Measurements from ENCODE around the gene IDH2.
"Not testable (repeated sequence)": the region's sequence is repeated elsewhere in the genome, so short reads cannot be mapped to it uniquely, and the experiment has no call there.

The IDH2 gene

DNA sequence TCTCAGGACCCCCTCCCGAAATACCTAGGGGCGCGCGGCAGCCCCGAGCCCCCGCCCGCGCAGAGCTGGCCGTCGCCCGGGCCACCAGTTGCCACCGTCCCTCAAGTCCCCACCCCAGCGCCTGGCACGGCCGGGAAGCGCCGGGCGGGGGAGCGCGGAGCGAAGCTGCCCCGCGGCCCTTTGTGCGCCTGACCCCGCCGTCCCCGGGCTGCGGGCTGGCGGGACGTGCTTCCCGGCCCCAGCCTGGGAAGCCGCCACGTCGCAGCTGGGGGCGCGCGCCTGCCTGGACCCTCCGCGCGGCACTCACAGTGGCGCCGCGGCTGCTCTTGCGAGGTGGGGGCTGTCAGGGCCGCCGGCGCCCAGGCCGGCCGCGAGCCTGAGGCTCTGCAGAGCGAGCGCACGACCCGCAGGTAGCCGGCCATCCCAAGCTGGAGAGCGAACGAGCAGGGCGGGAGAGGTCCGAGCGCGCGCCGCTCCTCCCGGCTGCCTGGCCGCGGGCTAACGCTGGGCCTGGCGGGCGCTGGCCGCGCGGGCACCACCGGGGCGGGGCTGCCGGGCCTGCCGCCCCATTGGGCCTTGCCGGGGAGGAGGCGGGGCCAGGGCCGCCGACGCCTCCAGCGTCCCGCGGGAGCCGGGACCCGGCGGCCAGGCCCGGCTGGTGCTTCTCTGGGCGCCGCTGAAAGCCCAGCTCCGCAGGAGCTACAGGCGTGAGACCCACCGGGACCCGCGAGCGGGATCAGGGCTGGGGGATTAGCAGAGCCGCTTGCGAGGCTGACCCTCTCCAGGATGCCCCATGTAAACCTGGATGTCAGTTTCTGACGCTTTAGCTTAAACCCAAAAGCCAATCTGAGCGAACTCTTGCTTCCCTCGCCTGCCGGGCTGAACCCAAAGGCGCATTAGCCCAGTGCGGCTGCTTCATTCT, at the start of gene IDH2:
Gene IDH2 (minus strand): TSS at position 500 of the 922 bp plus-strand sequence. CDS start 78 bp downstream, at position 422.
- peak; percentile 87 for DNase-seq

DNA sequence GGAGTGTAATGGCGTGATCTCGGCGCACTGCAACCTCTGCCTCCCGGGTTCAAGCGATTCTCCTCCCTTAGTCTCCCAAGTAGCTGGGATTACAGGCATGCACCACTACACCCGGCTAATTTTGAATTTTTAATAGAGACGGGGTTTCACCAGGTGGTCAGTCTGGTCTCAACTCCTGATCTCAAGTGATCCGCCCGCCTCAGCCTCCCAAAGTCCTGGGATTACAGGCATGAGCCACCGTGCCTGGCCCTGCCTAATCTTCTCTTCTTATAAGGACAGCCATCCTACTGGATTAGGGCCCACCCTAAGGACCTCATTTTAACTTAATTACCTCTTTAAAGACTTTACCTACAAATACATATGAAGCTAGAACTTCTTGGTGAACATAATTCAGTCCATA, 48.3 kb upstream of the IDH2 start:
- DNase-seq = not testable (repeated sequence)

DNA sequence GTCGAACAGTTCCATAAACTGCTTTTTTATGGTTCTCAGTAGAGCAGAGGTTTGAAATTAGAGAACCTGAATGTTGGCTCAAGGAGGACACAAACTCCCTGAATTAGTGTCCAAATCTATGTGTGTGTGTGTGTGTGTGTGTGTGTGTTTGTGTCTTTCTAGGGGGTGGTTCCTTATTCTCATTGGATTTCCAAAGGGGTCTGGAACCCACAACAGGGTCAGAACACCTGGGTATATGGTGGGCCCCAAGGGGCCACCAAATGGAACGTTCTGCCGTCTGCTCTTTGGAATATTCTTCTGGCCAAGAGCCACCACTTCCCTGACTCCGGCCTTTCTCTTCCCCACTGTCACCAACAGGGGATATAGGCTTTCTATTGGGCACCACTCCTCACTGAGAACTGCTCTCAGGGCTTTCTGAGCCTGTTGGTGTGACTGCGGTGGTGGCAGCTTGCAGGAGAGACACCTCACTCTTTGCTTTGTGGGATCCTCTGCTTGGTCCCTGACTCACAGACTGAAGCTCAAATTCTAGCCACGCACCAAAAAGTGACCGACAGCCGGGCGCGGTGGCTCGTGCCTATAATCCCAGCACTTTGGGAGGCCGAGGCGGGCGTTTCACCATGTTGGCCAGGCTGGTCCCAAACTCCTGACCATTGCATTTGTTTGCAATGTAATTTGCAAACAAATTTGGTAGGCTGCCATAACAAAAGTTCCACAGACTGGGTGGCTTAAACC, 47.5 kb upstream of the IDH2 start:
- DNase-seq = no peak

DNA sequence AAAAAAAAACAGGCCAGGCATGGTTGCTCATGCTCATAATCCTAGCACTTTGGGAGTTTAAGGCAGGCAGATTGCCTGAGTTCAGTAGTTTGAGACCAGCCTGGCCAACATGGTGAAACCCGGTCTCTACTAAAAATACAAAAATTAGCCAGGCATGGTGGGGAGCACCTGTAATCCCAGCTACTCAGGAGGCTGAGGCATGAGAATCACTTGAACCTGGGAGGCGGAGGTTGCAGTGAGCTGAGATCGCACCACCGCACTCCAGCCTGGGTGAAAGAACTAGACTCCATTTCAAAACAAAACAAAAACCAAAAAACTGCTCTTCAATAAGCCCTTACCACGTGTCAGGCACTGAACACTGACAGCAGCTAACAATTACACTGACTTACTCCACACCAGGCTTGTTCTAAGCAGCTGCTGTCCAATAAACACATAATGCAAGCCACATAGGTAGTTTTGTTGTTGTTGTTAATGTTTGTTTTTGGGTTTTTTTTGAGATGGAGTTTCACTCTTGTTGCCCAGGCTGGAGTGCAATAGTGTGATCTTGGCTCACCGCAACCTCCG, 44.0 kb upstream of the IDH2 start:
- DNase-seq = not testable (repeated sequence)

DNA sequence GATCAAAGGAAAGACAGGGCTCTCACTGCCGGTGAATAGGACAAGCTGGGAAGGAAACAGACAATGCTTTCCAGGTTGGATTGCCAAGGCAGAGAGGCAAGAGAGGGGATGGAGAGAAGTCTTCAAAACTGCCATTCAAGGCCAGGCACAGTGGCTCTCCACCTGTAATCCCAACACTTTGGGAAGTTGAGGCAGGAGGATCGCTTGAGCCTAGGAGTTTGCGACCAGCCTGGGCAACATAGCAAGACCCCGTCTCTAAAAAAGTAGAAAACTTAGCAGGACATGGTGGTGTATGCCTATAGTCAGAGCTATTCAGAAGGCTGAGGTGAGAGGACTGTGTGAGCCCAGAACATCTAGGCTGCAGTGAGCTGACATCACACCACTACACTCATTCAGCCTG, 43.5 kb upstream of the IDH2 start:
- no peak for DNase-seq

DNA sequence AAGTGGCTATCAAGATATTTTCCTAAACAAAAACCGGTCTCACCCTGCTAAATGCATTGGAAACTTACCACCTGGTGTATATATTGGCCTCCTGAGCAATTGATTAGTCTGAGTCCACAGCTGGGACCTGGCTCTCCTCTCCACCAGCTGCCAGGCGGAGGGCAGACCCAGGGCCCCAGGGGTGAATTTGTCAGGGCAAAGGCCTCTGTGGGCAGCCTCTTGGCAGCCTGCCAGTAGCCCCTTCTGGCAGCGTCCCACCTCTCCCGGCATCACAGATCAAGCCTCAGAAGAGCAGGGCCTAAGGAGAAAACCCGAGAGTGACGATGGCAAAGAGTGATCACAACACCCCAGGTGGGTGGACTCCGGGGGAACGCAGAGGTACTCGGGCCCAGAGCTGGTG, 43.0 kb upstream of the IDH2 start:
- no peak for DNase-seq

DNA sequence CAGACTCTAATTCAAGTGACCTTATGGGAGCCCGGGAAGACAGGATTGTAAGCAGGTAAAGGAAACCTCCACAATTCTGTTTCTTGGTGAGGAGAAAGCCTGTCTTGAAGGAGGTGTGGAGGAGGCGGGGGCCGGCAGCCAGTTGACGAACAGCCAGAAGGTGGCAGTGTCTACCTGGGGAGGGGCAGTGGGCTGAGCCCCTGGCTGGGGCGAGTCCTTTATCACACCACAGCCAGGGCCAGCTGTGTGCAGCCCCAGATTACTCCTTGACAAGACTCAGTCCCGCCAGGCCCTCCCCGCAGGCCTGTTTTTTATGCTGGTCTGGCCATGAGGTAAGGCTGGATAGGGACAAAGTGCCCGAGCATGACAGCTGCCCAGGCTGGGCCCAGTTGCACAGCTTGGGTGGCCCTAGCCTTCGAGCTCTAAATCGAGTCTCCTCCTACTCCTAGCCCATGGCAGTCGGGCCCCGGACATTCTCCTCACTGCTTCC, 40.9 kb upstream of the IDH2 start:
- peak; percentile 39 for DNase-seq

DNA sequence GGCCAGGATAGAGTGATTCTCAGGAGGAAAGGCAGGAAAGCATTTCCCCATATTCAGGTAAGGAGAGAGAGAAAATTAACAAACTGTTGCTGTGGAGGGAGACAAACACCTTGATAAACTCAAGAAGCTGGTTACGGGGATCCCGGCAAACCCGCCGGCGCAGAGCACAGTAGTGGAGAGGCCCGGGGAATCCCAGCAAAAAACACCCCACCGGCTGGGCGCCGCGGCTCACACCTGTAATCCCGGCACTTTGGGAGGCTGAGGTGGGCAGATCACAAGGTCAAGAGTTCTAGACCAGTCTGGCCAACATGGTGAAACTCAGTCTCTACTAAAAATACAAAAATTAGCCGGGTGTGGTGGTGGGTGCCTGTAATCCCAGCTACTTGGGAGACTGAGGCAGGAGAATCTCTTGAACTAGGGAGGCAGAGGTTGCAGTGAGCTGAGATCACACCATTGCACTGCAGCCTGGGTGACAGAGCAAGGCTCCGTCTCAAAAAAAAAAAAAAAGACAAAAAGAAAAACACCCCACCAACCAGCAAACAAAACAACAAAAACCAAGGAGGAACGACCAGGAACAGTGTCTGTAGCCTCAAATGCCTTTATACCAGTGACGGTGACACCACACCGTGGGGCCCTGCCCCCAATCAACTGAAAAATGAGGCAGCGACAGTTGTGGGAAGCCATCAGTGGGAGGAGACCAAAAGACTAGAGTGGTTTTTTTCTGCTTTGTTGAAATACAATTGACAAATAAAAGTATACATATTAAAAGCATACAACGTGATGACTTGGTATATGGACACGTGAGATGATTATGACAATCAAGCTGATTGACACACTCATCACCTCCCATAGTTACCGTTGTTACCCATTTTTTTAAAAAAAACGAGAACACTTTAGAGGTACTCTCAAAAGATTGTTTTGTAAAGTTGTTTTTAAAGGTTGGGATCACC, 40.2 kb upstream of the IDH2 start:
- no peak for DNase-seq

DNA sequence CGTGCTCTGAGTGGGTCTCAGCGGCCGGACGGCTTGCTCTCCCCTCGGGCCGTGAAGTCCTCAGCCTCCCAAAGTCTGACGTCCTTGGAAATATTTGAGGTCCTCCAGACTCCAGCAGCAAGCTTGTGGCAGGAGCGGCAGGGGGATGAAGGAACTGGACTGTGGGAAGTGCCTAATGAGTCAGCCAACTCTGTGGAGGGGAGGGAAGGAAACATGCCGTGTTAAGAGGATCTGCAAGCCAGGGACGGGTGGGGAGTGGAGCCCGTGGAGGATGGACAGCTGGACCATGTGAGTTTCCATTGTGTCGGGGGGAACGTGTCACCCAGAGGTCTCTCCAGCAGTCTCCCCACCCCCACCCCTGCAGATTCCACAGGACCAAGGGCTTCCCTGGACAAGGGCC, 39.4 kb upstream of the IDH2 start:
- DNase-seq = no peak

DNA sequence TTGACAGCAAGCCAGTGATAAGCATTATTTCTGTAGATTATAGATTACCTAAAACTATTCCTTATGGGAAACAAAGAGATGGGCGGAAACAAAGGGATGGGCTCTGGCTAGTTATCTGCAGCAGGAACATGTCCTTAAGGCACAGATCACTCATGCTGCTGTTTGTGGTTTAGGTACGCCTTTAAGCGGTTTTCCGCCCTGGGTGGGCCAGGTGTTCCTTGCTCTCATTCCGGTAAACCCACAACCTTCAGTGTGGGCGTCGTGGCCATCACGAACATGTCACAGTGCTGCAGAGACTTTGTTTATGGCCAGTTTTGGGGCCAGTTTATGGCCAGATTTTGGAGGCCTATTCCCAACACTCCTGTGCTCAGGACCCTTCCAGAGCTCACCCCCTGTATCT, 37.3 kb upstream of the IDH2 start:
- not testable (repeated sequence) for DNase-seq

DNA sequence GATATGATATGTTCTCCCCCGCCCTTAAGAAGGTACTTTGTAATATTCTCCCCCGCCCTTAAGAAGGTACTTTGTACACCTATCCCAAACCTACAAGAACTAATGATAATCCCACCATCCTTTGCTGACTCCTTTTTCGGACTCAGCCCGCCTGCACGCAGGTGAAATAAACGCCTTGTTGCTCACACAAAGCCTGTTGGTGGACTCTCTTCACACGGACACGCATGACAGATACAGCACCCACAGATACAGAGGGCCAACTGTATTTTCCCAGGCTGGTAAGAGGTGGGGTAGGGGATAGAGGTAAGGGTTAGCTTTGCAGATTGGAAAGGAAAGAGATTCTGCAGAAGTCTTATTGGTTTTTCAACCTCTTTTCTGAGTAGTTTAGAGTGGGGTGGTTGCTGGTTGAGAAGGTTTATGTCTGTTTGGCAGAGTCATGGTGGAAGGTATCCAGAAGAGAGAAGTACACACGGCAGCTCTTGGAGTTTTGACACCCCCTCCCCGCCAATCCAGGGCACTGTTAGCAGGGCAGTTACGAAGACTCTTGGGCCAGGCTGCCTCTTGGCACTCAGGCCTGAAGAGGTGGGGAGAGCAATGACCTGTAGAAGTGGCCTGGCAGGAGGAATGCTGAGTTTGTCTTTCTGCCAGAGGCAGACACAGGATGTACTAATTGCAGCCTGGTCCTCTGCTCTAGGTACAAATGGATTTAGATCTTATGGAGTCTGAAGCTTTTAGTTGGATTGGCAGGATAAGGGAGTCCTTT, 36.0 kb upstream of the IDH2 start:
- DNase-seq = no peak

DNA sequence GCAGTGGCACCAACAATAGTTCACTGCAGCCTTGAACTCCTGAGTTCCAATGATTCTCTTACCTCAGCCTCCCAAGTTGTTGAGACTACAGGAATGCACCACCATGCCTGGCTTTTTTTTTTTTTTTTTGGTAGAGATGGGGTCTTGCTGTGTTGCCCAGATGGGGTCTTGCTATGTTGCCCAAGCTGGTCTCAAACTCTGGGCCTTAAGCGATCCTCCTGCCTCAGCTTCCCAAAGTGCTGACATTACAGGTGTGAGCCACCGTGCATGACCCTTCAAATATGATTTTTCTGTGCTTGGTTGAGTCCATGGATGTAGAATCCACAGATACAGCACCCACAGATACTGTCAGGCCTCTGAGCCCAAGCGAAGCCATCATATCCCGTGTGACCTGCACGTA, 30.2 kb upstream of the IDH2 start:
- no peak for DNase-seq

DNA sequence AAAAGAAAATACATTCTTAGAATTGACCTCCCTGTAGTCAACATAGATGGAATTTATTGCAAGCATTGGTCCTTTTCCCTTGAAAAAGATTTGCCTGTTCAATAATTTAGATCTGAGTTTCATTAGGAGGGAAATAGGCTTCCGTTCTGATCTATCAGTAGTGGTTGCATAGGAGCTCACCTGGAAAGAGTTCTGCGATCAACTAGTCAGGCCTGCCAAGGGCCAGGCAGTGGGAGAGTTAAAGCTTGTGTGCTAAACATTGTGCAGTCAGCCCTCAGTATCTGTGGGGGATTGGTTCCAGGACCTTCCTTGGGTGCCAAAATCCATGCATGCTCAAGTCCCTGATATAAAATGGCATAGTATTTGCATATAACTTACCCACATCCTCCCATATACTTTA, 29.6 kb upstream of the IDH2 start:
- DNase-seq = no peak

DNA sequence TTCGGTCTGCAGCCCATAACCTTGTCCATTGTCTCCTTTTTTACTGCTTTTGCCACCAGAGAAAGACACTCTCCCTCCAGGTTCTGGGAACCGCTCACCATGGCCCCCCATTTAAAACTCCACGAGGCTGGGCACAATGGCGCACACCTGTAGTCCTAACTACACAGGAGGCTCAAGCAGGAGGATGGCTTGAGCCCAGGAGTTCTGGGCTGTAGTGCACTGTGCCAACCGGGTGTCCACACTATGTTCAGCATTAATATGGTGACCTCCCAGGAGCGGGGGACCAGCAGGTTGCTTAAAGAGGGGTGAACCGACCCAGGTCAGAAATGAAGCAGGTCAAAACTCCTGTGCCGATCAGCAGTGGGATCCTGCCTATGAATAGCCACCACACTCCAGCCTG, 28.0 kb upstream of the IDH2 start:
- no peak for DNase-seq

DNA sequence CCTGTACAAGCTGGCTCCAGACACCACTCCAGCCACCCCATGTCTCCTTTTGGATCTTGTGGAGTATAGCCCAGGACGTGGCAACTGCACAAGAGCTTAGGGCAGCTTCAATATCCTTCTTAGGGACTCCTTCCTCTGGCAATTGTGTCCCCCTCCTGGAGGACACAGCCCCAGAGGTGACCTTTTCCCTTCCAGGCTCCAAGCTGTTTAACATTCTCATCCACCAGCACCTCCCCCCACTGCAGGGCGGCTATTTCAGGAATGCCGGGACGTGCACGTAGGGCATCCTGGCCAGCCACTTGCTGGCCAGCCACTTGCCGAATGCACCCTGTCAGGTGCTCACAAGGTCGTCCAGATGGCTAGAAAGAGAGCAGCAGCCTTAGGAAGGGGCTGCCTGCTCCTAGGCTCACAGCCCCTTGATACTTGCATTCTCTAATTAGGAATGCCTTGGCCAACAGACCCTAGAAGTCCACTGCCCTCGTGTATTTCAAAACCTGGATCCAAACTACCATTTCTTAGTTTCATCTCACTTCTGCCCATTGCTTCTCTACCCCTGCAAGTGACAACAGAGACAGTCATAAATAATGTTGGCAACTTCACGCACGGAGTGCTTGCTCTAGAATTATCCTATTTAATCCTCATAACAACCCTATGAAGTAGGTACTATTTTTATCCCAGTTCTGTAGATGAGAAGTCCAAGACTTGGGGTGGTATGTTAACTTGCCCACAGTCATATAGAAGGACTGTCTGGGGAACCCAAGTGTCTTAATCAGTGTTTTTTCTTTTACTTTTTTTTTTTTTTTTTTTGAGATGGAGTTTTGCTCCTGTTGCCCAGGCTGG, 24.5 kb upstream of the IDH2 start:
- DNase-seq = no peak

DNA sequence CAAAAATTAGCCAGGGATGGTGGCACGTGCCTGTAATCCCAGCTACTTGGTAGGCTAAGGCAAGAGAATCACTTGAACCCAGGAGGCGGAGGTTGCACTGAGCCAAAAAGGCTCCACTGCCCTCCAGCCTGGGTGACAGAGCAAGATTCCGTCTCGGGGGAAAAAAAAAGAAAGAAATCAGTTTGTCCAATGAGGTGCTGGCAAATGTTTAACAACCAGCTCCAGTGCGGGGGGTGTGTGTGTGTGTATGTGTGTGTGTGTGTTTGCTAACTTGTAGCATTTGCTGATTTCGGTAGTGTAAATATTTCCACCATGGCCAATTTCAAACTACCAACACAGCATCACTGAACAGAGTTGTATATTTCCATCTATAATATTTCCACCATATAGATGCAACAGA, 23.8 kb upstream of the IDH2 start:
- DNase-seq = no peak

DNA sequence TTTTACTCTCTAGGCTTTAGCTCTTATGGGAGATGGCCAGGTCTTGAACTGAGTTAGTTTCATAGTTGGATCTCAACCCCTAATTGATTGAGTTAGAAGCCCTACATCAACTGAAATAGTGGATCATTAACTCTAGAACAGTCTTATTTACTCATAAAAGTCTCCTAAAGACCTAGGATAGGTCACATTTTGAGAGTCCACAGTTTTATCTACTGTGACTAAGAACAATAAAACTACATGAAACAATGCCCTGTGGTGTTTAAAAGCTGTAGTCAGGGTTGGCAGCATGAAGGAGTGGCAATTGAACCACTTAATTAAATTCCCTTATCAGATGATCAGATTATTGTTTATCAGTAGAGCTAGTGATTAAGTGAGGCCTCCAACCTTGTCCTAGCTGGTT, 22.2 kb upstream of the IDH2 start:
- DNase-seq = no peak

DNA sequence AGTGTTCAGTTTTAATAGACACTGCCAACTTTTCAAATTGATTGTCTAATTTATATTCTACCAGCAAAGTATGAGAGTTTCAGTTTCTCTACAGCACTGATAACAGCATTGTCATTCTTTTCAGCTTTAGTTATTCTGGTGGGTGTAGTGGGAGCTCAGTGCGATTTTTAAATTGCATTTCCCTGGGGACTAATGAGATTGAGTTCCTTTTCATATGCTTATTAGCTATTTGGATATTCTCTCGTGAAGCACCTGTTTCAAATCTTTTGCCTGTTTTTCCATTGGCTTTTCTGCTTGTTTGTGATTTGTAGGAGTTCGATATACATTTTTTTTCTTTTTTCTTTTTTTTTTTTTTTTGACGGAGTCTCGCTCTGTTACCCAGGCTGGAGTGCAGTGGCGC, 18.8 kb upstream of the IDH2 start:
- no peak for DNase-seq

DNA sequence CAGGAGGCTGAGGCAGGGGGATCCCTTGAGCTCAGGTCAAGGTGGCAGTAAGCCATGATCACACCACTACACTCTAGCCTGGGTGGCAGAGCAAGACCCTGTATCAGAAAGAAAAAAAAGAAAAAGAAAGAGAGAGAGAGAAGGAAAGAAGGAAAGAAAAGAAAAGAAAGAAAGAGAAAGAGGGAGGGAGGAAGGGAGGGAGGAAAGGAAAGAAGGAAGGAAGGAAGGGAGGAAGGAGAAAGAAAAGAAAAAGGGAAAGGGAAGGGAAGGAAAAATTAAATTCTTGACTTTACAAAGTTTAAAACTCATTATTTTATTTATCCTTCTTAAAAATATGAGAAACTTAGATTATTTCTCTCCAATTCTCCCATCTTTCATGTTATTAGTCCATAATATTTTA, 17.1 kb upstream of the IDH2 start:
- no peak for DNase-seq

DNA sequence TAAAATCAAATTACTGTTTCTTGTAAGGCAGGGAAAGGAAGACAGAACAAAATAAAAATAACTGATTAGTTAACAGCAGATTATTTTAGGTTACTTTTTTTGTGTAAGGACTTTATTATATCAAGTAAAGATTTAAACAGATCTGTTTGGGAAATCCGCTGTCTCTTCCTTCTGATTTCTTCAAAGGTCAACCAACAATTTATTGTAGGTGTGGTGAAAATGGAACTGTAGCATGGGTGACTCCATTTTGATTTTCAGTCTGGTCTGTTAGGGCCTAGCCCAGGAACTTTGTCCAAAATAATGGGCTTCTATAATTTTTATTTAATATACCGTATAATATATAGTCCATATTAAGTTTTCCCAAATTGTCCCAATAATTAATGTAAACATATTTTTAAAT, 13.5 kb upstream of the IDH2 start:
- DNase-seq = no peak

DNA sequence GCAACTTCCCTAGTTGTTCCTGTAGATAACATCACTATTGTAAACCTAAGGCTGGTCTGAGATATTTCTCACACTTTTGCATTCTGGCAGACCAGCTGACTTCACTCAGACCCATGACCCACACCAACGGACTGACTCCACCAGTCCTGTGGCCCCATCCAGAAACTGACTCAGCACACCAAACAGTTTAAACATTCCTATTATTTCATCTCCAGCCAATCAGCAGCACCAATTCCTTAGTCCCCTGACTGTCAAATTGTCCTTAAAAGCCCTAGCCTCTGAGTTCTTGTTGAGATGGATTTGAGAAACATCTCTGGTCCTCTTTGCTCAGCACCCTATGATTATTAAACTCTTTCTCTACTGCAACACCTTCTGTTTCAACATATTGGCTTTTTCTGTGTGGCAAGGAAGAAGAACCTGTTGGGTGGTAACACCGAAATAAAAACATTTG, 12.2 kb upstream of the IDH2 start:
- no peak for DNase-seq

All from NCI-H774 (cell line).